ENCODE data around the gene MT1G. TPM values are rescaled to one million over a fixed set of nuclear protein-coding genes. Genes with fewer than 3 reads are reported as not detected.
"Not testable (repeated sequence)": the region's sequence is repeated elsewhere in the genome, so short reads cannot be mapped to it uniquely, and the experiment has no call there.

Gene MT1G
- total RNA-seq, 1 experiment from 2014 or later = 23.4 TPM

- H4K91ac ChIP-seq (ENCODE audit: insufficient read length, low read depth, low read length) = no peak overlapping the region
- no peak overlapping the region for H3K27ac ChIP-seq (ENCODE audit: insufficient read length, low read depth, low read length)
- no peaks in the 10 kb centered on the region for H4K20me1 ChIP-seq (ENCODE audit: control insufficient read depth, insufficient read depth, insufficient read length)
- H2BK20ac ChIP-seq (ENCODE audit: low read depth, low read length, poor library complexity, severe bottlenecking) = no peak overlapping the region
- H3K23me2 ChIP-seq (ENCODE audit: insufficient read length, low read depth, low read length, poor library complexity, severe bottlenecking) = peaks cover 15% of the 10 kb centered on the region
- no peaks in the 10 kb centered on the region for H3K79me2 ChIP-seq (ENCODE audit: insufficient read depth, low read length)
- no peak overlapping the region for H2BK120ac ChIP-seq (ENCODE audit: low read depth, low read length, poor library complexity, severe bottlenecking)
- H3K4me2 ChIP-seq (ENCODE audit: insufficient read depth, insufficient read length, low read length) = no peak overlapping the region
- peaks cover 31% of the 10 kb centered on the region for H3K27me3 ChIP-seq (ENCODE audit: insufficient read depth, low read length)
- no peak overlapping the region for H3K14ac ChIP-seq (ENCODE audit: insufficient read depth, low read length)
- H3K9ac ChIP-seq (ENCODE audit: extremely low read depth, insufficient read length, low read length) = no peak overlapping the region
- H4K8ac ChIP-seq (replicated peaks; ENCODE audit: insufficient read length, low read depth, low read length) = no peak overlapping the region
- no peak overlapping the region for H3K4ac ChIP-seq (ENCODE audit: low read depth, low read length)
- no peaks in the 10 kb centered on the region; a peak in 1 of 5 replicates for H3K9me3 Mint-ChIP-seq
- peaks cover 72% of the 10 kb centered on the region for H3K27me3 Mint-ChIP-seq (ENCODE audit: low read depth)
- H3K9me3 ChIP-seq (ENCODE audit: control insufficient read depth, low read depth, low read length) = no peaks in the 10 kb centered on the region
- H2AFZ ChIP-seq (ENCODE audit: low read length) = no peak overlapping the region
- H3K36me3 Mint-ChIP-seq (ENCODE audit: insufficient read depth in 1 of 3, low read depth in 3 of 3) = no peaks in the 10 kb centered on the region
- H3K79me1 ChIP-seq (ENCODE audit: insufficient read depth, low read depth, low read length, poor library complexity, severe bottlenecking) = no peaks in the 10 kb centered on the region
- H2AK5ac ChIP-seq (ENCODE audit: insufficient read length, low read length) = no peak overlapping the region
- peaks cover 7% of the 10 kb centered on the region; the same call in 1 of the 2 replicates for H3K4me1 ChIP-seq (ENCODE audit: insufficient read depth, low read length)
- no peak overlapping the region for H3K27ac Mint-ChIP-seq
- DNase-seq = no peak
- no peak overlapping the region for H3T11ph ChIP-seq (ENCODE audit: low read length)
- H2BK12ac ChIP-seq (ENCODE audit: insufficient read length, low read depth, low read length) = no peak overlapping the region
- WGBS (ENCODE audit: extremely low coverage, insufficient read length, low lambda C conversion rate) = no CpG with 5 or more reads among the region's 11 CpGs
- H3K4me3 Mint-ChIP-seq = no peak overlapping the region
- peaks cover 28 to 53% of the 10 kb centered on the region in 2 experiments for H3K4me1 Mint-ChIP-seq
- H2BK15ac ChIP-seq (ENCODE audit: low read depth, low read length) = no peak overlapping the region
- H4K5ac ChIP-seq (ENCODE audit: insufficient read length, low read depth, low read length) = no peak overlapping the region
- TF ChIP-seq CTCF (conservative IDR thresholded peaks at IDR 0.05) = no peak
- no peak overlapping the region for H3K56ac ChIP-seq (ENCODE audit: insufficient read length, low read depth, low read length)
- H3K23ac ChIP-seq (ENCODE audit: insufficient read length, low read depth, low read length) = no peak overlapping the region
- no peak overlapping the region for H2BK5ac ChIP-seq (ENCODE audit: insufficient read length, low read length)
- H3K18ac ChIP-seq (ENCODE audit: insufficient read length, low read depth, low read length) = no peak overlapping the region
Observed at GRCh38 chr16:56672761-56673536, 5.1 kb upstream of the MT1G start.

- not testable (repeated sequence) for H2BK12ac ChIP-seq (ENCODE audit: insufficient read length, low read depth, low read length); H3K4ac ChIP-seq (ENCODE audit: low read depth, low read length); H3K27ac Mint-ChIP-seq; H3K4me3 Mint-ChIP-seq; H4K8ac ChIP-seq (replicated peaks; ENCODE audit: insufficient read length, low read depth, low read length); H2BK20ac ChIP-seq (ENCODE audit: low read depth, low read length, poor library complexity, severe bottlenecking); H4K5ac ChIP-seq (ENCODE audit: insufficient read length, low read depth, low read length); H2BK15ac ChIP-seq (ENCODE audit: low read depth, low read length); H3K27ac ChIP-seq (ENCODE audit: insufficient read length, low read depth, low read length); H3K9me3 ChIP-seq (ENCODE audit: control insufficient read depth, low read depth, low read length); H3T11ph ChIP-seq (ENCODE audit: low read length); H2BK5ac ChIP-seq (ENCODE audit: insufficient read length, low read length); H2AFZ ChIP-seq (ENCODE audit: low read length); H3K14ac ChIP-seq (ENCODE audit: insufficient read depth, low read length); H3K9me3 Mint-ChIP-seq; H3K23ac ChIP-seq (ENCODE audit: insufficient read length, low read depth, low read length); H3K56ac ChIP-seq (ENCODE audit: insufficient read length, low read depth, low read length); H3K4me2 ChIP-seq (ENCODE audit: insufficient read depth, insufficient read length, low read length); H3K4me1 ChIP-seq (ENCODE audit: insufficient read depth, low read length); H2AK5ac ChIP-seq (ENCODE audit: insufficient read length, low read length); DNase-seq; H3K36me3 Mint-ChIP-seq (ENCODE audit: insufficient read depth in 1 of 3, low read depth in 3 of 3); H3K79me2 ChIP-seq (ENCODE audit: insufficient read depth, low read length); H3K18ac ChIP-seq (ENCODE audit: insufficient read length, low read depth, low read length); H3K79me1 ChIP-seq (ENCODE audit: insufficient read depth, low read depth, low read length, poor library complexity, severe bottlenecking); H3K9ac ChIP-seq (ENCODE audit: extremely low read depth, insufficient read length, low read length); H2BK120ac ChIP-seq (ENCODE audit: low read depth, low read length, poor library complexity, severe bottlenecking); H4K20me1 ChIP-seq (ENCODE audit: control insufficient read depth, insufficient read depth, insufficient read length); H4K91ac ChIP-seq (ENCODE audit: insufficient read length, low read depth, low read length)
- no CpG with 5 or more reads among the region's 3 CpGs for WGBS (ENCODE audit: extremely low coverage, insufficient read length, low lambda C conversion rate)
- peaks cover 28 to 60% of the 10 kb centered on the region in 2 experiments for H3K4me1 Mint-ChIP-seq
- Histone ChIP-seq H3K27me3 (ENCODE audit: insufficient read depth, low read length) (peaks cover 39% of the 10 kb centered on the region), H3K23me2 (ENCODE audit: insufficient read length, low read depth, low read length, poor library complexity, severe bottlenecking) (peaks cover 19% of the 10 kb centered on the region)
- peaks cover 79% of the 10 kb centered on the region for H3K27me3 Mint-ChIP-seq (ENCODE audit: low read depth)
Observed at GRCh38 chr16:56672171-56672570, 4.3 kb upstream of the MT1G start.

All from H9 (cell line).